CD4-positive, alpha-beta T cell treated with Interleukin-4 for 1 hour (primary cell): Measurements from ENCODE around the gene PPP1R10.
"Not testable (repeated sequence)": the region's sequence is repeated elsewhere in the genome, so short reads cannot be mapped to it uniquely, and the experiment has no call there.

Experiments used
- DNase-seq, 2 donors: peaks; one replicate each; pipeline ENCODE4 v3.0.0-alpha.2; 2020 to 2022

The PPP1R10 gene

DNA sequence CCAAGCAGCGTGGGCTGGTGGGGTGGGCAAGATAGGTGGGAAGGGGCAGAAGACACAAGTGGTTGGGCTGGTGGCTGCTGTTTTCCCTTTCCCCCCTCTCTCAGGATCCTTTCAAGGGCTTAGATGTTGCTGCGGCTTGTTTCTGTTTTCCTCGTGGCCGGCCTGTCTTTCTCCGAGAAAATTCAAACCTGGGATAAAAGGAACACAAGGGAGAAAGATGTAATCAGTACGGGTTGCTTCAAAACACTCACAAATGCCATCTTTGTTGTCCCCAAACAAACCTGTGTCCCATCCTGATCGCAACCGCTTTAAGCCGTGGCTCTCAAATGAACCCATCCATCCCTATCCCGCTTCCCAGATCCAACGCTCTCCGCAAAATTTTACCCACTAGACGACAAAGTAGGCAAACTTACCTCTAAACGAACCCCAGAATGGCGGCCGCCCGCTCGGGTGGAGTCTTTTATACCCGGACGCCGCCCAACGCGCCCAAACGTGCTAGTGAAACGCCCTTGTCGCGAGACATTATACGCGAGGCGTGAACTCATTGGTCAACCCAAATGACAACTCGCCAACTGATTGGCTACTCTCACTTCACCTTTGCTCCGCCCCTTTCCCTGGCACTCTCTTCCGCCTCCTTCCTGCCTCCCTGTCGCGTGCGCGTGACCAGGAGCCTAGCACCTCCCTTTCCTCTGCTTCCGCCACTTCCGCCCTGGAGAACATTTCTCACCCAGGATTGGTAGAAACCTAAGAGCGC is at the start of gene PPP1R10:
TSS of gene PPP1R10 (minus strand) at position 433 of the 754 bp plus-strand sequence. CDS start 7,299 bp downstream, outside the sequence.
- DNase-seq = peak; percentile 100

GRCh38 chr6:30666300-30666699 is 49.3 kb upstream of the PPP1R10 start:
- DNase-seq = not testable (repeated sequence)

DNA sequence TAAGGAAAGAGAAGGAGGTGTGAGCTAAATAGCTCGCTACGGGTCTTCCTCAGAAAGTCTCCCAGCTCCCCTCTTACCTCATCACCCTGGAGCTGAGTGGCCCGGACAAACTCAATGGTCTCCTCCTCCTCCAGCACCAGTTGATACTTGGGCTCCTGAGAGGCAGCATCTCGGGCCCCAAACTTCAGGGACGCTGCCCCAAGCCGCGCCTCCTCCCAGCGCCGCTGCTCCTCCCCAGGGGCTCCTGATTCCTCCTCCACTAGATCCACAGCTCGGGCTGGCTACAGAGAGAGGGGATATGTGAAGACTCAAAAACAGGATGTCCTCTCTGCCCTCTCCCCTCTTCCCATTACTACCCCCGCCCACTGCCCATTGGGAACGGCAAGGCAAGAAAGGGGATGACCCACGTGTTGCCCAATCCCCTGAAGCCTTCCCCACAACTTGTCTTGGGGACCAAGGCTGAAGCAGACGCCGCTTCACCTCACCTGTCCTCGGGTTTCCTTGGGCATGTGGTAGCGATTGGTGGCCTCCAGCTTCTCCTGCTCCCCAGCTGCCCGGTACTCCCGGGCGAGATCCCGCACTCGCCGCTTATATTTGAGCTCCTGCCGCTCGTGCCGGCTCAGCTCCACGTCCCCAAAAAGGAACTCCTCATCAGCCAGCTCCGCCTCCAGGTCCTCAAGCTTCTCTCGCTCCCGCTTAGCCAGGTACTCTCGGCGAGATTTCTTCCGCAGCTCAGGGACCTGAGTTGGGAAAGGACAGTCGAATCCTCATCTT is 48.1 kb upstream of the PPP1R10 start:
- no peak for DNase-seq

DNA sequence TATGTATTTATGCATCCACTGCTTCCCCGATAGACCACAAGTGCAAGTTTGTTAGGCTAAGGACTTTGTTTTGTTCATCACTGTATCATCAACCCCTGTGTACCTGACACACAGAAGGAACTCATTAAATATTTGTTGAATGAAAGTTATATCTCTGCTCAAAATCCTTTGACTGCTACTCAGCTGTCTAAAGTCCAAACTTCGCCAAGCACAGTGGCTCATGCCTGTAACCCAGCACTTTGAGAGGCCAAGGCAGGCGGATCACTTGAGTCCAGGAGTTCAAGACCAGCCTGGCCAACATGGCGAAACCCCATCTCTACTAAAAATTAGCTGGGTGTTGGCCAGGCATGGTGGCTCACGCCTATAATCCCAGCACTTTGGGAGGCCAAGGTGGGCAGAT is 40.9 kb upstream of the PPP1R10 start:
- not testable (repeated sequence) for DNase-seq

DNA sequence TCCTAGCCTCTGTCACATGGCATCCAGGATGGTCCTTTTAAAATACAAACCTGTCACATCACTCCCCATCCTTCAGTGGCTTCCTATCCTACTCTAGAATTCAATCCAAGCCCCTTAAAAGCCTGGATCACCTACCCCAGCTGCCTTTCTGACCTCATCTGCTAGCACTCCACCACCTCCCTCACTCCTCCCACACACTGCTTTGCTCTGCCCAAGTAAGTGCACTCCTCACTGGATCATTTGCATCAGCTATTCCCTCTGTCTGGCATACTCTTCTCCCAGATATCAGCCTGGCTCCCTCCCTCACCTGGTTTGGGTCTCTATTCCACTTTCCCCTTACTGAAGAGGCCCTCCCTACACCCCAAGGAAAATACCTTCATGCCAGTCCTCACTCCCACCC is 40.4 kb upstream of the PPP1R10 start:
- no peak for DNase-seq

DNA sequence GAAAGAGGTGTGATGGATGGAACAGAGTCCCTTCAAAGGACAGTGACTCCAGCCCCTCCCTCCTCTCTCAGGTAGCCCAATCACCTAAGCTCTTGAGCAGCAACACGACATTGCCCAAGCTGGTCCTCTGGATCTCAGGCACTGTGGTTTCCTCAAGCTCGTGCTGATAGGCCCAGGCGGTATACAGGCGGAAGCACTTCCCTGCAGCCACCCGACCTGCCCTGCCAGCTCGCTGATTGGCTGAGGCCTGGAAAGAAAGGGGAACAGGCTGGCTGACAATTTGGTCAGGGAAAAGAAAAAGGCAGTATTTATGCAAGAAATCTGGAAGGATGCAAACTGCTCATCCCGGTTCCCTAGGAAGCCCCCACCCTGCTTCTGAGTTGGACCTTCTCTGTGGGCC is 39.5 kb upstream of the PPP1R10 start:
- peak in 1 of 2 donors; percentile 48 for DNase-seq

- DNase-seq = no peak
Measured at GRCh38 chr6:30655743-30656094, 38.7 kb upstream of the PPP1R10 start.

- DNase-seq = no peak
Measured at GRCh38 chr6:30654798-30655742, 38.0 kb upstream of the PPP1R10 start.

- no peak for DNase-seq
Measured at GRCh38 chr6:30651143-30651542, 34.1 kb upstream of the PPP1R10 start.

DNA sequence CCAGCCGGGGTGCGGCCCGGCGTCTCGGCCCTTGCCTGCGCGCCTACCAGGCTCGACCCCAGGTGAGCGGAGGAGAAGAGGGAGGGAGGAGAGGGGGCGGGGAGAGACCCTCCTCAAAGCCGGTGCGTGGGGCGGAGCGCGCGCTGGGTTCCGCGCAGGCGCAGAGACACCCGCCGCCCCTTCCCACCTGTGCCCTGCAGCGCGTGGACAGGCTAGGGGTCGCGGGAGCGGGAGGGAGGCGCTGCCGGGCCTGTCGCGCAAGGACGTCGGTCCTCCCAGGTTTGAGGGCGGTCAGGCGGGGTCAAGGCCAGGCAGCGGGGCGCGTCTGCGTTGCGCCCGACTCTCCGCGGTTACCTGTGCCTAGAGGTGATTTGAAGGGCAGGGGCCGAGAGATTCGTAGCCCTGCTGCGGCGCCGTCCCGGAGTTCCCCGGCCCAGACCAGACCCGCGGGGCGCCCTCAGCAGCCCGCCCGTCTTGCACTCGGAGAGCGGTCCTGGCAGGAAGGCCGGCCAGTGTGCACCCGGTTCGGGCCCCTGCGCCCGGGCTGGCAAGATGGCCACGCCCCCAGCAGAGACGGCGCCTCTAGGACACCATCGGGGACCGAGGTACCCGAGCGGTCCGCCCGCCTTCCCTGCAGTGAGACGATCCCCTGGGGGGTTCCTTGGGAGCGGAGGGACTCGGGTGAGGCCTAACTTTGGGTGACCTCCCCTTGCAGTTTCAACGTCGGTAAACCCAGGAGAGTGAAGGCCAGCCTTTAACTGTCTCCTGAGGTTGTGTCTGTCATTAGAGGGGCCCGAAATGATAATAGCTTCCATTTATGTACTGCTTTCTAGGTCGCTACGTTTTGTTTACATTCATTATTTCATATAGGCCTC is 30.4 kb upstream of the PPP1R10 start:
- DNase-seq = peak; percentile 75

DNA sequence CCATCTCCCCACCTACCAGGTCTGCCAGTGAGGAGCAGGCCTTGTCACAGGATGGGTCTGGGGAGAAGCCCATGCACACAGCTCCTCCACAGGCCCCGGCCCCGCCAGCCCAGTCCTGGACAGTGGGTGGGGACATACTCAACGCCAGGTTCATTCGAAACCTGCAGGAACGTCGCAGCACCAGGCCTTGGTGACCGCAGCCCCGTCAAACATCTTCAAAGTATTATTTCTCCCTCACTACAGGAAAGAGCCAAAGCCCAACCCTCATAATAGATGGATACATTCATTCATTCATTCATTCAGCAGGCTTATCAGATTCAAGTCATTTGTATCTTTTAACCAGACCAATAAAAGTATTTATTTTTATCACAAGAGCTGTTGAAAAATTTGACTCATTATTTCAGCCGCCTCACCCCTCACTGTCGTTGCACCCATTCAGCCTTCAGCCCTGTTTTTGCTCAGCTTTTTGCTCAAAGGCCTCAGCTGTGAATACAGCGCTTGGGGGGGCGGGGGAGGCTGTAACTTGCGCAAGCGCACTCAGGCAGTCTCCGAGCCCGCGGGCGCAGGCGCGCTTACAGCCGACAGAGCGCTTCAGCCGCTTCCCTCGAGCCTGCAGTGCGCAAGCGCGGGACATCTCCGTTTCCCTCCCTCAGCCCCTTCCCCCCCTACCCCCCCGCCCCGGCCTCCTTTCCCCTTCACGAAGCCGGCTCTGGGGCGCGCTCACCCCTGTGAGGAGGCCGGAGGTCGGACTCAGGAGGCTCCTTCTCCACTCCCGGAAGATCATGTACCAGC is 29.6 kb upstream of the PPP1R10 start, which contains the start of gene C6orf136:
TSS of gene C6orf136 (plus strand) at position 684 of the 792 bp plus-strand sequence. CDS start at position 783, 99 bp downstream.
- DNase-seq = peak; percentile 95 to 97

DNA sequence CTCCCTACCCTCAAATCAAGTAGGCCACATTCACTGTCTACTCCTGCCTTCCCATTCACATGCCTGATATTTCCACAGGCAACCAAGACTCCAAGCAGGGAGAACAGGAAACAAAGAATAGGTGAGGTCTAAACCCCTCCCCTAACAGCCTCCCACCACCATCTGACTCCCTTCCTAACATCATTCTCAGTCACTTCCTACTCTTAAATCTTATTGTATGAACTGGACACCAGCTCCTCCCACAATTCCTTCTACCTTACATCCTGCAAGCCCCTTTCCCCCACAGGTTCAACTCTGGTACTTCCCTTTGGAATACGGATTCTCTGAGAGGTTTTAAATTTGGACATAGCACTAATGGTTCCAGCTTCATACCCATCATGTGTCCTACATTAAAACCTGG is 28.9 kb upstream of the PPP1R10 start:
- no peak for DNase-seq

DNA sequence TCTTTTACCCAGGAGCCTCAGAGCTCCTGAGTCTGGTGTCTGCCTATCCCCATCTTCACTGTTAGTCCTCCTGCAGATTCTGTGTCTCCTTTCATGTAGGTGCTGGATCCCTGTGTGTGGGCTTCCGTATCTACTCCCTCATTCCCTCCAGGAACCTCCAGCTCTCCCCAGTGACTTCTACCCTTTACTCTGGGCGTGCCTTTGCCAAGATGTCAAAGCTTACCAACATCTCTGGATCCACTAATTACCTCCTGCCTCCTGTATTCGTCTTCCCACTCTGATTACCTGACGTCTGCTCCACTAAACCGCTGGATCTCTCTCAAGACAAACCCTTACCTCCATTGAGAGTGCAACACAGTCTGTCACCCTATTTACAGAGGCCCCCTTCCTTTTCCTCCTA is 27.7 kb upstream of the PPP1R10 start:
- DNase-seq = no peak

DNA sequence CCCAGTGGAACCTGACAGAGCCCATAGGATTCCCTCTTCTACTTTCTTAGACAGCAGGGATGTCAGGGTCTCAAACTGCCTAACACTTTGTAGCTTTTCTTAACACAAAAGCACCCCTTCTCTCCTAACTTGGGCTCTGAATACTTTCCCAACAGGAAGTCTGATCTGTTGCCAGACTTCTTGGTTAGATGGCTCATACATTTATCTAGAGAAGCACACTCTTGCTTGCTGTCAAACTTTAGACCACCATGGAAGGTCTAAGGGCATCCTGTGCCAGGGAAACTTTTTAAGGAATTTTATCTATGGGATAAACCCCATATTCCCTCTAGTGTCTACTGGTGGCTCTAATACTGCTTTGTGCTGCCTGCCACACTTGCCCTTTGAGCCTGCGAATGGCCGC is 26.6 kb upstream of the PPP1R10 start:
- no peak for DNase-seq

GRCh38 chr6:30641048-30641447 is 24.0 kb upstream of the PPP1R10 start:
- no peak for DNase-seq

GRCh38 chr6:30640481-30640880 is 23.4 kb upstream of the PPP1R10 start:
- DNase-seq = no peak

GRCh38 chr6:30635834-30636233 is 18.8 kb upstream of the PPP1R10 start:
- DNase-seq = no peak

DNA sequence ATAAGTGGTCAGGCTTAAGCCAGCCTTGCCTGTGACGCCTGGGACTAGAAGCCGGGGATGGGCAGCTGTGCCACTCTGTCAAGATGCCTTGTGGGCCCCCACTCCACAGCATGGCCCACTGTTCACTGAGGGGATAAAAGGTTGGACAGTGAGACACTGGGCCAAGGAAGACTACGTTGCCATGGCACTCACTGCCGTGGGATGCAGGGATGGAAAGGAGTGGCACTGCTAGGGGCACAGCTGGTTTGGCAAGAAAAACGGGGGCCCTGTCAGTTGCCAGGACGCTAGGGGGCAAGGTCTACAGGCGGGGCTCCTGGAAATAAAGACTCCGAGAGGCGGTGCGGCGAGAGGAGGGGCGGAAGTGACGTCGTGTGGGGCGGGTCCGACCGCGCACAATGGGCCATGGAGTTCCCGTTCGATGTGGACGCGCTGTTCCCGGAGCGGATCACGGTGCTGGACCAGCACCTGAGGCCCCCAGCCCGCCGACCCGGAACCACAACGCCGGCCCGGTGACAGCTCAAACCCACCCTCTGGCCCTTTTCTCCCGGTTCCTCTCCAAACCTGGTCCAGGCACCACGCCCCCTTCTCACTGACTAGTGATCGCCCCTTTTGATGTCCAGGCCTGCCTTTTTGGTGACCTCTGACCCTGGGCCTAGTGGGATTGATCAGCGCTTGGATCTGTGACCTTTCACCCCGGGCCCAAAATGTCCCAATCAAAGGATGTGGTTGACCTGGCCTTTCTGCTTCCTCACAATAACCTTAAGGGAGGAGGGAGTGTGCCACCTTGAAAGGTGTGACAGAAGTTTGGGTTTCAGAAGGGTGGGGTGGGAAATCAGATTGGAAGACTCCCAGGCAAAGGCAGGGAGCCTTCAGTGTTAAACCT is 9.7 kb upstream of the PPP1R10 start, which contains the start of gene ATAT1:
TSS of gene ATAT1 (plus strand) at position 391 of the 883 bp plus-strand sequence.
- DNase-seq = peak; percentile 91 to 92

DNA sequence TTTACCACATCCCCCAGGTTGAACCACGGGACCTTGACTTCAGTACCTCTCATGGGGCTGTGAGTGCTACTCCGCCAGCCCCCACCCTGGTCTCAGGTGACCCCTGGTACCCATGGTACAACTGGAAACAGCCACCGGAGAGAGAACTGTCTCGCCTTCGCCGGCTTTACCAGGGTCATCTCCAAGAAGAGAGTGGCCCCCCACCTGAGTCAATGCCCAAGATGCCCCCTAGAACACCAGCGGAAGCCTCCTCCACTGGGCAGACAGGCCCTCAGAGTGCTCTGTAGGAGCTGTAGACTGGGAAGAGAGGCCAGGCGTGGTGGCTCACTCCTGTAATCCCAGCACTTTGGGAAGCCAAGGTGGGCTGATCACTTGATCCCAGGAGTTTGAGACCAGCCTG is 8.5 kb upstream of the PPP1R10 start:
- no peak for DNase-seq

DNA sequence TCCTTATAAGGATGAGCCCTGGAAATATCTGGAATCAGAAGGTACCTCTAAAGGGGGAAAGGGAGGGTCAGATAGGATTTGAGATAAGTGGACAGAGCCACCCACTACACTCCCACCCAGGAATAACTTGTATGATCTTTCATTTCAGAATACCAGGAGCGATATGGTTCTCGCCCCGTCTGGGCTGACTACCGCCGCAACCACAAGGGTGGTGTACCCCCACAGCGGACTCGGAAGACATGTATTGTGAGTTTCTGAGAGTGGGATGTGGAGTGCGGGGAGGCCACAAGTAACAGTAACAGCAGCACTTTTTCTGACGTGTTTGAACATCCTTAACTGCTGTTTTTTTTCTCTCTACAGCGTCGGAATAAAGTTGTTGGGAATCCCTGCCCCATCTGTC is 2.5 kb upstream of the PPP1R10 start:
- DNase-seq = no peak
